GM12873 (cell line): ENCODE data around the gene MGST2.

Source experiments
- TF ChIP-seq, protein P1 (sequence below): IDR thresholded peaks from 2 replicates; pipeline ENCODE4 v1.5.1; 2012; ENCODE audit warnings: low read depth, mild to moderate bottlenecking, moderate library complexity, low read length, control low read depth; ENCODE audit not compliant: insufficient read depth; ENCODE audit errors: missing control alignments

Gene MGST2

DNA sequence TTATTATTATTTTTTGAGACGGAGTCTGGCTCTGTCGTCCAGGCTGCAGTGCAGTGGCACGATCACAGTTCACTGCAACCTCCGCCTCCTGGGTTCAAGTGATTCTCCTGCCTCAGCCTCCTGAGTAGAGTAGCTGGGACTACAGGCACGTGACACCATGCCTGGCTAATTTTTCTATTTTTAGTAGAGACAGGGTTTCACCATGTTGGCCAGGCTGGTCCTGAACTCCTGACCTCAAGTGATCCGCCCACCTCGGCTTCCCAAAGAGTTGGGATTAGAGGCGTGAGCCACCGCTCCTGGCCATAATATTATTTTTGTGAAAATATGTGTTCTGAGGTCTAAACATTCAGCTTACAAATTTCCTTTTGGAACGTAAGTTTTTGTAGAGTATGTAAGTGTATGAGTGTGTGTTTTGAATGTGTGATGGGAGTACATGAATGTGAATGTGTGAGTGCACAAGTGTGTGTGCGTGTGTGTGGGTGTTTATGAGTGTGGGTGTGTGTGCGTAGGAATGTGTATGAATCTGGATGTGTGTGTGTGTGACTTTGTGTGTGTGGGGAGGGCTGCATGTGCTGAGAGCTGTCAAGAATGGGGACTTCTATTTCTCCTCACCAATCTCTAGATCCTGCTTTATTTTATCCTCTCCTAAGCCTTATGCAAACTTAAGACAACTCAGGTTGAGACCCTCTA is 5.7 kb upstream of the MGST2 start:
- TF ChIP-seq, protein P1, sequence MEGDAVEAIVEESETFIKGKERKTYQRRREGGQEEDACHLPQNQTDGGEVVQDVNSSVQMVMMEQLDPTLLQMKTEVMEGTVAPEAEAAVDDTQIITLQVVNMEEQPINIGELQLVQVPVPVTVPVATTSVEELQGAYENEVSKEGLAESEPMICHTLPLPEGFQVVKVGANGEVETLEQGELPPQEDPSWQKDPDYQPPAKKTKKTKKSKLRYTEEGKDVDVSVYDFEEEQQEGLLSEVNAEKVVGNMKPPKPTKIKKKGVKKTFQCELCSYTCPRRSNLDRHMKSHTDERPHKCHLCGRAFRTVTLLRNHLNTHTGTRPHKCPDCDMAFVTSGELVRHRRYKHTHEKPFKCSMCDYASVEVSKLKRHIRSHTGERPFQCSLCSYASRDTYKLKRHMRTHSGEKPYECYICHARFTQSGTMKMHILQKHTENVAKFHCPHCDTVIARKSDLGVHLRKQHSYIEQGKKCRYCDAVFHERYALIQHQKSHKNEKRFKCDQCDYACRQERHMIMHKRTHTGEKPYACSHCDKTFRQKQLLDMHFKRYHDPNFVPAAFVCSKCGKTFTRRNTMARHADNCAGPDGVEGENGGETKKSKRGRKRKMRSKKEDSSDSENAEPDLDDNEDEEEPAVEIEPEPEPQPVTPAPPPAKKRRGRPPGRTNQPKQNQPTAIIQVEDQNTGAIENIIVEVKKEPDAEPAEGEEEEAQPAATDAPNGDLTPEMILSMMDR, result no peak

DNA sequence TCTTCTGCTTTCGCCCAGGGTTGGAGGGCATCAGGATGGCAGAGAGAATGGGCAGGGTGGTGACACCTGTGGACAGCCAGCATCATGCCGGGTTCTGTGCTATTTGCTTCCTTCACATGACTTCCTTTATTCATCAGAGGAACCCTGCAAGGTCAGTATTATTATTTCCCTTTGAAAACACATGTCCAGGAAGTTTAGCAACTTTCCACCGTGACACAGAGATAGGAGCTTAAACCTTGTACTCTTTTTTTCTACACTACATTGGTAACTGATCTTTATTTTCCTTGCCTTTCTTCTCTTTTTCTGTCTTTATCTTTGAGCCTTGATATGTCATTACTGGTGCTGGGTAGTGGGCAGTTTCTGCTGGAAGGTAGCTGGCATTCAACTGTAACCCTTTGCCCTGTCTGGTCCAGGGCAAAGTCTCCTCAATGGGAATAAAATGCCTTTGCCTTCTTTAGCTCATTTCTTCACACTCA is 5.0 kb upstream of the MGST2 start:
- TF ChIP-seq, protein P1, result no peak

DNA sequence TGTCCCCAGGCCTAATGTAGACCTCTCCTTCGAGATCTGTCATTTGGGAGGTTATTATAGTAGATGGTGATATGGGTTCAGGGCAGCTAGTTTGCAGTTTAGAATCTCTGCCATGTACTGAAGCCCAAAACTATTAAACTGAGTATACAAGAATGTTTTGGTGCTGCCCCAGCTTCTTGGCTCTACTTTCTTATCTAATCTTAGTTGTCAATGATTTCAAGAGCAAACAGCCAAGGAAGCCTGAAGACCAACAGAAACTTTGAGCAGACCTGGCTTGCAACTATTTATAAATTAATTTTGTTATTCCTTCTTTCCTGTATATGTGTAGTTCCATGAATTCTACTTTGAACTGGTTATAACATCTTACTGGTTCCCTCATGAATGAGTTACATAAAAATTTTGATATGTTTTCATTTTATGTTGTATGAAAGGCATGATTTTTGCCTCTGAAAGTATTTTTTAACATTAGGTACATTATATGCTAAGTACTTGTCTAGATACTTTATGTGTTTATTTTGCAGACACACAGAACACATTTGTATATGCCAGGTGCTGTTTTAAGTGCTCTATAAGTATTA is 2.0 kb upstream of the MGST2 start:
- TF ChIP-seq, protein P1, result no peak

DNA sequence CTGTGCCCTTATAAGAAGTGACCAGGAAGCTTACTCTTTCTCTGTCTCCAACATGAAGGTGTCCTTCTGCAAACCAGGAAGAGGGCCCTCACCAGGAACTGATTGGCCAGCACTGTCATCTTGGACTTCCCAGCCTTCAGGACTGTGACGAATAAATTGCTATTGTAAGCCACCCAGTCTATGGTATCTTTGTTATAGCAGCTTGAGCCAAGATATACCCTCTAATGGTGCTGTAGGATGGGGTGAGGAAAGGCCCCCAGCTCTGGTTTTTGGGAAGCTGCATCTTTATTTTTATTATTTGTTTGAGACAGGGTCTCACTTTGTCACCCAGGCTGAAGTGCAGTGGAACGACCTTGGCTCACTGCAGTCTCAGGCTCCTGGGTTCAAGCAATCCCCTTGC is 1.2 kb upstream of the MGST2 start:
- TF ChIP-seq, protein P1, result no peak

DNA sequence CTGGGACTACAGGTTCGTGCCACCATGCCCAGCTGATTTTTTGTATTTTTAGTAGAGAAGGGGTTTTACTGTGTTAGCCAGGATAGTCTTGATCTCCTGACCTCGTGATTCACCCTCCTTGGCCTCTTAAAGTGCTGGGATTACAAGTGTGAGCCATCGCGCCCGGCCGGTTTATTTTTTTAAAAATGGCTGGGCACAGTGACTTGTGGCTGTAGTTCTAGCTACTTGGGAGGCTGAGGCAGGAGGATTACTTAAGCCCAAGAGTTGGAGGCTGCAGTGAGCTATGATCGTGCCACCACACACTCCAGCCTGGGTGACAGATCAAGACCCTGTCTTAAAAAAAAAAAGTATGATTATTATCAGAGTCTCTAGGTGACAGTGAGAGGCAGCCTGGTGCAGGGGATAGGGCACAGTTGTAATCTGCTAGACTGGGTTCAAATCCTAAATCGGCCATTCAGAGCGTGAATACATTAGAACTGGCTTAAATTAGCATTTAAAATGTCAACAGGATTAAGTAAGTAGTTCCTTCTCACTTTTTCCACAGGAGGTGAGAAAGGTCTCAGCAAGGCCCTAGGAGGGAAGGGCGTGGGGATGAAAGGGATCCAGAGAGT is 435 bp upstream of the MGST2 start:
- TF ChIP-seq, protein P1, result no peak

DNA sequence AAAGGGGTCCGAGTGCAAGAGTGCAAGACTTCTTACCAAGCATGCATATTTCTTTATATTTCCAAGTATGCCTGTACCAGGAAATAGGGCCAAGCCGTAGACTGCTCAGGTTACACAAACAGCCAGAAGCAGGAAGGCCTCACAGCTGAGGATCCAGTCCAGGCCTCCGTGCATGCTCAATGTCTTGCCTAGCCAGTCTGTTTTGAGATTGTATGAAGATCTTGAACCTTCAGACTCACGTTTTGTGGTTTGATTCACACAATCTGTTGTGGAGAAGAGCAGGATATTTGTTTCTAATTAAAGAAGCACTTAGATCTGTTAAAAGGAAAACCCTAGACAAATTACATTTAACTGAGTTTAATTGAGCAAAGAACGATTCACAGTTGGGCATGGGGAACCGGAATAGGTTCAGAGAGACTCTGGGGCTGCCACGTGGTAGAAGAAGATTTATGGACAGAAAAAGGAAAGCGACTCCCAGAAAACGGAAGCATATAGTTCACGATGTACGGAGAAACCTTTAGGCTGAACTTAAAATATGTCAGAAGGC is 1.2 kb downstream of the MGST2 start:
- TF ChIP-seq, protein P1, result no peak

DNA sequence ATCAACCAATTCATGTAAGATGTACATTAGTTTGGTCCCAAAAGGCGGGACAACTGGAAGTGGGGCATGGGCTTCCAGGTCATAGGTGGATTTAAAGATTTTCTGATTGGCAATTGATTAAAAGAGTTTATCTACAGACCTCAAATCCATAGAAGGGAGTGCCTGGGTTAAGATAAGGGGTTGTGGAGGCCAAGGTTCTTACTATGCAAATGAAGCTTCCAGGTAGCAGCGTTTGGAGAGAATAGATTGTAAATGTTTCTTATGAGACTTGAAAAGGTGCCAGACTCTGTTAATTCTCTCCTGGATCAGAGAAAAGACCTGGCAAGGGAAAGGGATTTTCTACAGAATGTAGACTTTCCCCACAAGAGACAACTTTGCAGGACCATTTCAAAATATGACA is 2.4 kb downstream of the MGST2 start:
- TF ChIP-seq, protein P1, result no peak
